HG02973 (cell line): ENCODE data around the gene PLCB3.

Source experiments
- ATAC-seq: cut with Tn5 transposase; IDR thresholded peaks from one replicate; pipeline ENCODE4 v1.9.1; 2021; ENCODE audit warnings: moderate library complexity; ENCODE audit not compliant: unreplicated experiment

PLCB3 gene

GRCh38 chr11:64220798-64221197 lies 30.5 kb upstream of the PLCB3 start:
- ATAC-seq: no peak

GRCh38 chr11:64222651-64223000 lies 28.7 kb upstream of the PLCB3 start:
- ATAC-seq: no peak

- ATAC-seq: no peak
Measured at GRCh38 chr11:64223001-64223651, 28.2 kb upstream of the PLCB3 start.

GRCh38 chr11:64224151-64224890 lies 27.0 kb upstream of the PLCB3 start:
- no peak for ATAC-seq

- ATAC-seq: no peak
Measured at GRCh38 chr11:64224891-64225607, 26.3 kb upstream of the PLCB3 start.

- peak; percentile 33 for ATAC-seq
Measured at GRCh38 chr11:64225608-64226506, 25.5 kb upstream of the PLCB3 start, which contains the start of the genes NUDT22 and TRPT1. TSS of gene NUDT22 (plus strand) at chr11:64226274. CDS start at chr11:64226653, 379 bp downstream. TSS of gene TRPT1 (minus strand) at chr11:64226186. CDS start at chr11:64225860, 326 bp downstream.

- ATAC-seq: no peak
Measured at GRCh38 chr11:64226507-64227051, 24.8 kb upstream of the PLCB3 start.

- no peak for ATAC-seq
Measured at GRCh38 chr11:64227405-64227956, 23.8 kb upstream of the PLCB3 start.

GRCh38 chr11:64229090-64229743 lies 22.1 kb upstream of the PLCB3 start:
- ATAC-seq: no peak

GRCh38 chr11:64229744-64230170 lies 21.6 kb upstream of the PLCB3 start:
- no peak for ATAC-seq

GRCh38 chr11:64230171-64230984 lies 21.0 kb upstream of the PLCB3 start, which contains the start of gene DNAJC4:
TSS of gene DNAJC4 (plus strand) at chr11:64230548. CDS start at chr11:64230855, 307 bp downstream.
- ATAC-seq: peak; percentile 35

- ATAC-seq: no peak
Measured at GRCh38 chr11:64230985-64231365, 20.4 kb upstream of the PLCB3 start.

- ATAC-seq: no peak
Measured at GRCh38 chr11:64231546-64231945, 19.8 kb upstream of the PLCB3 start.

- no peak for ATAC-seq
Measured at GRCh38 chr11:64232182-64232966, 19.0 kb upstream of the PLCB3 start.

GRCh38 chr11:64232967-64233315 lies 18.4 kb upstream of the PLCB3 start:
- no peak for ATAC-seq

GRCh38 chr11:64233913-64234586 lies 17.3 kb upstream of the PLCB3 start, which contains the start of gene VEGFB:
TSS of gene VEGFB (plus strand) at chr11:64234584. CDS start at chr11:64234834, 250 bp downstream.
- no peak for ATAC-seq

GRCh38 chr11:64234647-64235379 lies 16.5 kb upstream of the PLCB3 start:
- ATAC-seq: no peak
